GM15510 (cell line): ENCODE data around the gene NPIPB6.
"Not testable (repeated sequence)": the region's sequence is repeated elsewhere in the genome, so short reads cannot be mapped to it uniquely, and the experiment has no call there.

Experiments used
- POLR2A ChIP-seq: IDR thresholded peaks from 3 replicates; pipeline ENCODE4 v1.6.1; 2011; ENCODE audit warnings: borderline replicate concordance; ENCODE audit not compliant: insufficient read length; ENCODE audit errors: extremely low read depth

NPIPB6 gene

DNA sequence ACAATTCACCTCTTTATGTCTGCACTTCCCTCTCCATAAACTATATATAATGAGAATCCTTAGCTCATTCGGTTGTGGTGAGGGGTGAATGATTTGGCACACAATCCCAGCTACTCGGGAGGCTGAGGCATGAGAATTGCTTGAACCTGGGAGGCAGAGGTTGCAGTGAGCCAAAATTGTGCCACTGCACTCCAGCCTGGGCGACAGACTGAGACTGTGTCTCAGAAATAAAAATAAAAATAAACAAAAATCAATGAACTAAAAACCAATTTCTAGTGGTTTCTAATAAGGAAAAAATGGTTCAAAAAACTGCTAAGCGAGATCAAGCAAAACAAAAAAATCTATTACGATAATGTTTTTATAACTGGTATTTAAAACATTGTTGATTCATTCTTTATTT lies at the start of gene NPIPB6:
NPIPB6 (minus strand) TSS at position 101 of the 400 bp plus-strand sequence. CDS start 686 bp downstream, outside the sequence.
- not testable (repeated sequence) for TF ChIP-seq POLR2A

GRCh38 chr16:28403220-28404072 lies 40.1 kb upstream of the NPIPB6 start, which contains the start of gene EIF3CL:
Gene EIF3CL (minus strand): TSS chr16:28403841. CDS start chr16:28403618, 223 bp downstream.
- not testable (repeated sequence) for TF ChIP-seq POLR2A

DNA sequence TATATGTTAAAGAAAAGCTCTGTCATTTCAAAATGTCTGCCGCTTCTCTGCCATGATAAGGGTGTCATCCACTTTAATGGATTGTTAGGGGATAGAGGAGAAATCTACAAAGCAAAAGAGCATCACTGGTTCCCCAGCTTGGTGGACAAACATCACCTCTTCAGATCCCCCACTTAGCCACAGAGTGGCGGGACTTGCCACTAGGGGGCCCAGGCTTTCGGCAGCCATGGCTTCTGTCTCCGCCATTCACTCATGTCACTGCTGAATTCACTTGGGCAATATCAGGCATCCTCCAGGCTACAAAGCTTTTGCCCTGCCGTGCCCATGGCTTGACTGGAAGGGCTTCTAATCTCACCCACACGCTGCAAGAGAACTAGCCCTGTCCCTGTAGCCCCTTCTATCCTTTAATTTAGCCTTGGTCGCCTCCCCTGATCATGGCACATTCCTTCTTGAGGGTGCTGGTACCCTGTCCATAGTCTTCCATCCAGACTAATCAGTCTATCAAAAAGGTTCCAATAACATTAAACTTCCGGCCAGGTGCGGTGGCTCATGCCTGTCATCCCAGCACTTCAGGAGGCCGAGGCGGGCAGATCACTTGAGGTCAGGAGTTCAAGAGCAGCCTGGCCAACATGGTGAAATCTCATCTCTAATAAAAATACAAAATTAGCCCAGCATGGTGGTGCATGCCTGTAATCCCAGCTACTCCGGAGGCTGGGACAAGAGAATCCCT lies 36.3 kb downstream of the NPIPB6 start:
- no peak for TF ChIP-seq POLR2A

DNA sequence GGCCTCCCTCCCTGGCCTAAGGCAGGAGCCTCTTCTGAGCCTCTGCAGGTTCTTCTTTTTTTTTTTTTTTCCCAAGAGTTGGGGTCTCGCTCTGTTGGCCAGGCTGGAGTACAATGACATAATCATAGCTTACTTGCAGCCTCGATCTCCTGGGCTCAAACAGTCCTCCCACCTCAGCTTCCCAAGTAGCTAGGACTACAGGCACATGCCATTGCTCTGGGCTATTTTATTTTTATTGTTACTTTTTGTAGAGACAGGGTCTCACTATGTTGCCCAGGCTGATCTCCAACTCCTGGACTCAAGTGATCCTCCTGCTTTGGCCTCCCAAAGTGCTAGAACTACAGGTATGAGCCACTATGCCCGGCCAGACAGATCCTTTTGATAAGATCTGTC lies 38.4 kb downstream of the NPIPB6 start:
- no peak for TF ChIP-seq POLR2A

DNA sequence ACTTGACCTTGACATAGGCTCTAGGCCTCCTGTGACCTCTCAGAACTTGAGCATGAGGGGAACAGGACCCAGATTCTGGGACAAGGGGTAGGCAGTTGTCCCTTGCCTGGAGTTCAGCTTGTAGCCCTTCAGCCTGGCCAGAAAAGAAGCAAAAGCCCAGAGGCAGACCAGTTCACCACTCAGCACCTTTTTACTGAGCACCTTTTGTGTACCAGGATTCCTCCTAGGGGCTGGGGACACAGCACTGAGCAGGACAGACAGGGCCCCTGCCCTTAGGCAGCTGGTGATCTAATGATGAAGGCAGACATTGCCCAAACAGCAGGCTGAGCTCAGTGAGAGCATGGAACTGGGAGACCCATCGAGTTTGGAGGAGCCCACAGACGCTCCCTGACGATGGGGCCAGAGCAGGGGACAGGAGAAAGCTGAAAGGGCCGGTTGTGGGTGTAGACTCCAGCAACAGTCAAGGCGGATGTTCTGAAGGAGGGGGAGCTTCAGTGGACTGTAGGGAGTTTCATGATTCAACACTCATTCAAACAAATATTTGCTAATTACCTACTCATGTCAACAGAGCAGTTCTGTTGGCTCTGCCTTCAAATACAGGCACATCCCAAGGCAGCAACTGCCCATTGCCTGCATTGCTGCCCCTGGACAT lies 38.9 kb downstream of the NPIPB6 start:
- TF ChIP-seq POLR2A = no peak

GRCh38 chr16:28321700-28322411 lies 41.5 kb downstream of the NPIPB6 start:
- TF ChIP-seq POLR2A = no peak

- TF ChIP-seq POLR2A = no peak
Observed at GRCh38 chr16:28320741-28321140, 42.6 kb downstream of the NPIPB6 start.

DNA sequence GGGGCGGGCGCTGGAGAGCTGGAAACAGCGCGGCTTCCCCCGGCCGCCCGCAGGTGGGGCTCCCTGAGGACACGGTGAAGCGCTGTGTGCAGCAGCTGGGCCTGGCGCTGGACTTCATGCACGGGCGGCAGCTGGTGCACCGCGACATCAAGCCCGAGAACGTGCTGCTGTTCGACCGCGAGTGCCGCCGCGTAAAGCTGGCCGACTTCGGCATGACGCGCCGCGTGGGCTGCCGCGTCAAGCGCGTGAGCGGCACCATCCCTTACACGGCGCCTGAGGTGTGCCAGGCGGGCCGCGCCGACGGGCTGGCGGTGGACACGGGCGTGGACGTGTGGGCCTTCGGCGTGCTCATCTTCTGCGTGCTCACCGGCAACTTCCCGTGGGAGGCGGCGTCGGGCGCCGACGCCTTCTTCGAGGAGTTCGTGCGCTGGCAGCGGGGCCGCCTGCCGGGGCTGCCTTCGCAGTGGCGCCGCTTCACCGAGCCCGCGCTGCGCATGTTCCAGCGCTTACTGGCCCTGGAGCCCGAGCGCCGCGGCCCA lies 43.2 kb downstream of the NPIPB6 start:
- no peak for TF ChIP-seq POLR2A

GRCh38 chr16:28319476-28320022 lies 43.8 kb downstream of the NPIPB6 start:
- TF ChIP-seq POLR2A = no peak

- TF ChIP-seq POLR2A = no peak
Observed at GRCh38 chr16:28318042-28318744, 45.1 kb downstream of the NPIPB6 start.

DNA sequence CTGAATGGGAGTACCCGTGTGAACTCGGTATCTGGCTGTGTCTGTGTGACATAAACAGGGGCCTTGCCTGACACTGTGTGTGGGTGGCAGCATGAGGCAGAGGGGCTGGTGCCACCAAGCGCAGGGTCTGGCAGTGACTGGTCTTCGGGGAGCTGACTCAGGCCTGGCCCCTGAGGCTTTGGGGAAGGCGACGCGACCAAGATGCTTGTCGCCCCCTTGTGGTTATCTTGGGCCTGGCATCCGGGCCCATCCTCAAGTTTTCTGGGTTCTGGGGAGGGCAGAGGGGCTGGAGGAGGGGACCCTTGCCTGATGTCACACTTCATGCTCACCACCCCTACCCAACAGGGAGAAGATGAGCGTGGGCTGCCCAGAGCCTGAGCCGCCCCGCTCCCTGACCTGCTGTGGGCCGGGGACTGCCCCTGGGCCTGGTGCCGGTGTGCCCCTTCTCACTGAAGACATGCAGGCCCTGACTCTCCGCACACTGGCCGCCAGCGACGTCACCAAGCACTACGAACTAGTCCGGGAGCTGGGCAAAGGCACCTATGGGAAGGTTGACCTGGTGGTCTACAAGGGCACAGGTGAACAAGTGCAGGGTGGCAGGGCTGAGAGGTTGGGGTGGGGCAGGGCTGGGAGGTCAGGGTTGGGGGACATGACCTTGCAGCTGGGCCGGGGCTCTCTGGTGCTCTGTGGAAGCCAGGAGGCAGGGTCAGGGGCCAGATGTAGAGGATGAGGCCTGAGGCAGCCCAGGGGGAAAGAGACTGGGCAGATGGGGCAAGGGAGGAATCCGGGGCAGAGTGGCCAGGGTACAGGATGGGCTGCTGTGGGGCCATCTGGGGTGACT lies 46.0 kb downstream of the NPIPB6 start:
- TF ChIP-seq POLR2A = no peak

DNA sequence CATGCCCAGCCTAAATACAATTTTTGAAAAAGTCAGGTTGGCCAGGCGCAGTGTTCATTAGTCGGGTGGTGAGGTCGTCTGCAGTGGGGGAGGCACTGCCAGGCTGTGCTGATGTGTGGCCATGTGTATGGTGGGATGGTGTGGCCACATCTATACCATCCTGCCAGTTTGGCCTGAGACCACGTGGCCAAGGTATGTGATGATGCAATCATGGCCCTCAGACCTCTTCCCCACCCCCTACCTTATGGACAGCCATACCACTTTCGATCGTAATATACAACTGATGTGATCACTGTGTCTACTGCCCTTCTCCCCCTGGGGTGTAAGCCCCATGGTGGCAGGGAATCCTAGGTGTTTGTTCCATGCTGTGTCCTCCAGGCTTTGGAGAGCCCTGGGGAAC lies 47.3 kb downstream of the NPIPB6 start:
- TF ChIP-seq POLR2A = no peak
